Vagina (tissue), 2 donors: Measurements from ENCODE around the gene AFF3. TPM values are rescaled to one million over a fixed set of nuclear protein-coding genes. Genes with fewer than 3 reads are reported as not detected.

Experiments
- DNase-seq, 2 donors: peaks; one replicate each; pipeline ENCODE4 v3.0.0-alpha.2; 2017; ENCODE audit errors: extremely low spot score in 2 of 2
- H3K27ac ChIP-seq: fragments of 200-600 bp; sonication (generic); one replicate; pipeline ENCODE4 v1.5.1; 2019
- H3K27me3 ChIP-seq: fragments of 200-600 bp; sonication (generic); one replicate; pipeline ENCODE4 v1.5.1; 2019
- H3K36me3 ChIP-seq, 2 donors: fragments of 200-600 bp; sonication (generic); one replicate each; pipeline ENCODE4 v1.5.1; 2017 to 2019
- H3K4me1 ChIP-seq: fragments of 200-600 bp; sonication (generic); one replicate; pipeline ENCODE4 v1.5.1; 2019
- H3K4me3 ChIP-seq, 2 donors: fragments of 200-600 bp; sonication (generic); 1 replicate in 1 of 2; 2 replicates in 1 of 2; pipeline ENCODE4 v1.5.1; 2016 to 2019
- H3K9me3 ChIP-seq: fragments of 200-600 bp; sonication (generic); one replicate; pipeline ENCODE4 v1.5.1; 2019
- POLR2A ChIP-seq, 2 donors: fragments of 450-650 bp; IDR thresholded peaks; one replicate each; pipeline ENCODE4 v1.6.1; 2017; ENCODE audit warnings: antibody characterized with exemption in 2 of 2, mild to moderate bottlenecking in 2 of 2, moderate library complexity in 2 of 2
- POLR2AphosphoS5 ChIP-seq, 2 donors: sonication (generic); formaldehyde crosslinking; IDR thresholded peaks; one replicate each; pipeline ENCODE4 v1.9.0; 2017; ENCODE audit warnings: antibody characterized with exemption in 2 of 2, mild to moderate bottlenecking in 2 of 2, low read depth in 1 of 2; ENCODE audit not compliant: insufficient read depth in 1 of 2
- intact Hi-C: fragments of 100-400 bp; cut with DNase I; formaldehyde crosslinking; loops from one replicate; pipeline ENCODE4 v1.15.1; 2023
- total RNA-seq: library from RNA; depleted of rRNA; stranded (reverse); fragments of >200 nt; gene quantifications from one replicate; pipeline ENCODE4 v1.2.3, GENCODE V29; 2016
- TF ChIP-seq, protein P1 (sequence below), 3 experiments: fragments of 450-650 bp in 2 of 3; fragments of 200-600 bp in 1 of 3; sonication (generic) in 1 of 3; IDR thresholded peaks; one replicate each; pipeline ENCODE4 v1.5.1; 2017 to 2019; ENCODE audit warnings: antibody characterized with exemption in 3 of 3, mild to moderate bottlenecking in 2 of 3, moderate library complexity in 2 of 3

Gene AFF3
- total RNA-seq, 1 donor from 2014 or later = 7.6 TPM

DNA sequence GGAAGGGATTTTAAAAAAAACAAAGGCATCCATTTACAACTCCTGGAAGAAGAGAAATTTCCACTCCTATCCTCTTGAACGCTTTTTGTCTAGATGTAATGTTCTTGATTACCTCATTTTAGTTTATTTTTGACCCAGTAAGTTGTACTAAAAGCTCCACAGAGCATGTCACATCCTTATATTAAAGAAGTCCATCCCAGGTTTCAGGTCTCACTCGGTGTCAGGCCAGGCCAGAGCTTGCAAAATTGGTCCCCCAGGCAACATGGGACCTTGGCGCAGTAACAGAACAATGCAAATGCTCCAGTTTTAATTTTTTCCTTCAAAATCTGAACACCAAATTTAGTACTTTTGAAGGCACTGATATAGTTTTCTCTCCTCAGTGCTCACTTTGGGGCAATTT is 434.2 kb downstream of the AFF3 start:
- H3K36me3 ChIP-seq = no peaks in the 10 kb centered on the region
- H3K9me3 ChIP-seq = no peaks in the 10 kb centered on the region
- no peak overlapping the region for H3K27ac ChIP-seq
- TF ChIP-seq POLR2A (IDR thresholded peaks at IDR 0.05) = no peak
- TF ChIP-seq, protein P1, sequence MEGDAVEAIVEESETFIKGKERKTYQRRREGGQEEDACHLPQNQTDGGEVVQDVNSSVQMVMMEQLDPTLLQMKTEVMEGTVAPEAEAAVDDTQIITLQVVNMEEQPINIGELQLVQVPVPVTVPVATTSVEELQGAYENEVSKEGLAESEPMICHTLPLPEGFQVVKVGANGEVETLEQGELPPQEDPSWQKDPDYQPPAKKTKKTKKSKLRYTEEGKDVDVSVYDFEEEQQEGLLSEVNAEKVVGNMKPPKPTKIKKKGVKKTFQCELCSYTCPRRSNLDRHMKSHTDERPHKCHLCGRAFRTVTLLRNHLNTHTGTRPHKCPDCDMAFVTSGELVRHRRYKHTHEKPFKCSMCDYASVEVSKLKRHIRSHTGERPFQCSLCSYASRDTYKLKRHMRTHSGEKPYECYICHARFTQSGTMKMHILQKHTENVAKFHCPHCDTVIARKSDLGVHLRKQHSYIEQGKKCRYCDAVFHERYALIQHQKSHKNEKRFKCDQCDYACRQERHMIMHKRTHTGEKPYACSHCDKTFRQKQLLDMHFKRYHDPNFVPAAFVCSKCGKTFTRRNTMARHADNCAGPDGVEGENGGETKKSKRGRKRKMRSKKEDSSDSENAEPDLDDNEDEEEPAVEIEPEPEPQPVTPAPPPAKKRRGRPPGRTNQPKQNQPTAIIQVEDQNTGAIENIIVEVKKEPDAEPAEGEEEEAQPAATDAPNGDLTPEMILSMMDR (IDR thresholded peaks at IDR 0.05) = no peak
- intact Hi-C loops = no loop called here
- peaks cover 4% of the 10 kb centered on the region for H3K4me1 ChIP-seq
- no peak overlapping the region for H3K4me3 ChIP-seq
- DNase-seq = no peak
- H3K27me3 ChIP-seq = no peaks in the 10 kb centered on the region

GRCh38 chr2:99707592-99707991 is 434.8 kb downstream of the AFF3 start:
- intact Hi-C loops = no loop called here
- H3K27ac ChIP-seq = no peak overlapping the region

GRCh38 chr2:99706735-99707134 is 435.7 kb downstream of the AFF3 start:
- no peaks in the 10 kb centered on the region for H3K9me3 ChIP-seq
- peaks cover 4% of the 10 kb centered on the region for H3K4me1 ChIP-seq
- TF ChIP-seq, protein P1 (IDR thresholded peaks at IDR 0.05) = no peak
- TF ChIP-seq POLR2A (IDR thresholded peaks at IDR 0.05) = no peak
- no peak for TF ChIP-seq POLR2AphosphoS5 (IDR thresholded peaks at IDR 0.05; ENCODE audit: insufficient read depth in 1 of 2, low read depth in 1 of 2)
- no peaks in the 10 kb centered on the region for H3K36me3 ChIP-seq
- intact Hi-C loops = no loop called here
- no peak for DNase-seq
- H3K27me3 ChIP-seq = no peaks in the 10 kb centered on the region
- no peak overlapping the region for H3K4me3 ChIP-seq
- no peak overlapping the region for H3K27ac ChIP-seq

More at GRCh38 chr2:99707592-99707991, 434.8 kb downstream of the AFF3 start:
- no peaks in the 10 kb centered on the region for H3K9me3 ChIP-seq
- TF ChIP-seq POLR2AphosphoS5 (IDR thresholded peaks at IDR 0.05; ENCODE audit: insufficient read depth in 1 of 2, low read depth in 1 of 2) (no peak), POLR2A (IDR thresholded peaks at IDR 0.05) (no peak)
- TF ChIP-seq, protein P1 (IDR thresholded peaks at IDR 0.05) = no peak
- H3K36me3 ChIP-seq = no peaks in the 10 kb centered on the region
- peaks cover 4% of the 10 kb centered on the region for H3K4me1 ChIP-seq
- no peak overlapping the region for H3K4me3 ChIP-seq
- H3K27me3 ChIP-seq = no peaks in the 10 kb centered on the region
- DNase-seq = no peak

DNA sequence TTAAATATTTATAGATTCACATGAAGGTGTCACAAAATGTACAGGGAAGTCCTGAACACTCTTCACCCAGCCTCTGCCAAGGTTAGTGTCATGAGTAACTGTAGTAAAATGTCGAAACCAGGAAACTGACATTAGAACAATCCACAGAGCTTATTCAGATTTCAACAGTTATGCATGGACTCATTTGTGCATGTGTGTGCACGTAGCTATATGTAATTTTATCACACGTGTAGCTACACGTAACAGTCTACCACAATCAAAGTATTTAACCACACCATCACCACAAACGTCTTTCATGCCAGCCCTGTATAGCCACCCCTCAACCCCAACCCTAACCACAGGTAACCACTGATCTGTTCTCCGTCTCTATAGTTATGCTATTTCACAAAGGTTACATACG is 440.9 kb downstream of the AFF3 start:
- Histone ChIP-seq H3K27ac (no peak overlapping the region), H3K36me3 (no peaks in the 10 kb centered on the region), H3K9me3 (no peaks in the 10 kb centered on the region), H3K4me3 (no peak overlapping the region), H3K4me1 (peaks cover 22% of the 10 kb centered on the region), H3K27me3 (no peaks in the 10 kb centered on the region)
- TF ChIP-seq, protein P1 (IDR thresholded peaks at IDR 0.05) = no peak
- no peak for TF ChIP-seq POLR2AphosphoS5 (IDR thresholded peaks at IDR 0.05; ENCODE audit: insufficient read depth in 1 of 2, low read depth in 1 of 2)
- TF ChIP-seq POLR2A (IDR thresholded peaks at IDR 0.05) = no peak
- intact Hi-C loops = no loop called here
- no peak for DNase-seq

DNA sequence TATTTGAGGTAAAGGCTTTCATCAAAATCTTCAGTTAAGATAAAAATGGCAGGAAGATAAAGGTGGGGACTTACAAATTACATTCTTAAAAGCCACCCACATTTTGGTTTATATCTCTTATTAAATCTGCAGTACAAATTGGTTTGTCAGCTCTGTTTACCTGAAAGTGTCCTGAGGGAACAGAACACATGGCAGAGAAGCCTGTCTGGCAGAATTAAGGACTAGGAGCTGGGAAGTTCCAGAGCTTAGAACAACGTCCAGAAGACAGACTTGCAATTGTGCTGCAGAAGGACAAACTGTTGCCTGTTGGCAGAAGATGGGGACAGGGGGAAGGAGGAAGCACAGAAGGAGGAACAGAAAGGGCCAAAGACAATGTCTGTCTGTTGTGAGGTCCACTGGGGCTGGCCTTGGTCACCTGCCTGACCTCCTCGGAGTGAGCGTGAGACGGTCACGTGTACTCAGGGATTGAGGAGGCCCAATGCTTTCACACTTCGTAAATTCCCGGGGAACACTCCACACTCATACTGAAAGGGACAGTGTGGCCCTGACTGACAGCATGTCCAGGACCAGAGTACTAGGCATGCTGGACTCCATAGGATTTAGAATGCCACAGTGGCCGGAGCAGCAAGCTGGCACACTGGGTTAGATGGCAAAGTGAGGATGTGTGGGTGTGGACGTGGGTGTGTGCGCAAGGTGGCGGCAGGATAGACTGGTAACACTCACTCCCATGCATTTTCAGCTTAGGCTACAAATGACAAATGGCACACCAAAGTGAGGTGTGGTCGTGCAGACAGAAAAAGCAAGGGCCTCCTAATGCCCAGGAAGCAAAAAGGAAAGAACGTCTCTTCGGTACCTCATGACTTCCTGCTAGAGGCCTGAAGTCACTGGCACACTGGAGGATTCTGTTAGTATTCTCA is 441.6 kb downstream of the AFF3 start:
- H3K9me3 ChIP-seq = no peaks in the 10 kb centered on the region
- no peak overlapping the region for H3K27ac ChIP-seq
- H3K4me1 ChIP-seq = peaks cover 22% of the 10 kb centered on the region
- TF ChIP-seq POLR2AphosphoS5 (IDR thresholded peaks at IDR 0.05; ENCODE audit: insufficient read depth in 1 of 2, low read depth in 1 of 2) (no peak), POLR2A (IDR thresholded peaks at IDR 0.05) (no peak)
- TF ChIP-seq, protein P1 (IDR thresholded peaks at IDR 0.05) = no peak
- DNase-seq = no peak
- H3K4me3 ChIP-seq = no peak overlapping the region
- no peaks in the 10 kb centered on the region for H3K36me3 ChIP-seq
- intact Hi-C loops = no loop called here
- no peaks in the 10 kb centered on the region for H3K27me3 ChIP-seq
